Pancreas (tissue), 10 donors: ENCODE results near the gene KCNK6. TPM values are rescaled to one million over a fixed set of nuclear protein-coding genes. Genes with fewer than 3 reads are reported as not detected.

Experiments used
- ATAC-seq, 4 donors: fragments of 200-7000 bp; cut with Tn5 transposase; one replicate each; pipeline versions ENCODE4 v1.8.0 to v1.9.1; 2020; ENCODE audit warnings: mild to moderate bottlenecking in 4 of 4, moderate library complexity in 4 of 4
- DNase-seq, 6 donors: peaks; one replicate each; pipeline ENCODE4 v3.0.0-alpha.2; 2020
- FAIRE-seq: peaks from 2 replicates; lab custom pipeline; 2012; peaks lifted over from hg19 to GRCh38; lab: Jason Lieb, UNC
- H3K27ac ChIP-seq, 4 donors: fragments of 200-600 bp; sonication (generic); 1 replicate in 3 of 4; 2 replicates in 1 of 4; pipeline versions ENCODE4 v1.5.0 to v1.8.0; 2020
- H3K27me3 ChIP-seq, 4 donors: fragments of 200-600 bp; one replicate each; pipeline ENCODE4 v1.8.0; 2021
- H3K36me3 ChIP-seq, 3 donors: fragments of 200-600 bp; sonication (generic) in 1 of 3; one replicate each; pipeline versions ENCODE4 v1.5.0 to v1.8.0; 2020 to 2021
- H3K4me1 ChIP-seq, 3 donors: fragments of 200-600 bp; one replicate each; pipeline ENCODE4 v1.8.0; 2021
- H3K4me3 ChIP-seq, 4 donors: fragments of 200-600 bp; sonication (generic) in 2 of 4; one replicate each; pipeline versions ENCODE4 v1.5.0 to v1.8.0; 2020 to 2021
- H3K9me3 ChIP-seq, 4 donors: fragments of 200-600 bp; one replicate each; pipeline ENCODE4 v1.8.0; 2021
- CTCF ChIP-seq, 4 donors: fragments of 200-600 bp; sonication (generic) in 3 of 4; IDR thresholded peaks; one replicate each; pipeline versions ENCODE4 v1.5.0 to v1.8.0; 2021; ENCODE audit warnings: antibody characterized with exemption in 4 of 4
- WGBS, 2 donors: extraction: QIAGEN DNeasy Blood & Tissue Kit; methylation state at CpG; one replicate each; pipeline ENCODE4 v1.1.7; 2013; 5-methylcytosine and 5-hydroxymethylcytosine counted together
- intact Hi-C, 3 donors: fragments of 100-400 bp; cut with DNase I; formaldehyde crosslinking; loops; one replicate each; pipeline versions ENCODE4 v1.11.1 to v1.14.2; 2022
- polyA plus RNA-seq, 2 donors: library from polyadenylated mRNA; stranded (reverse); fragments of 200-250 nt; gene quantifications; one replicate each; pipeline ENCODE4 v1.2.3, GENCODE V29; 2013
- total RNA-seq, 6 donors: library from RNA; stranded (reverse); fragmentation: NEBNext Ultra II Directional in 4 of 6; extraction: Animal tissue kit (Norgen Biotek cat#: 25700) in 4 of 6; gene quantifications; one replicate each; pipeline versions ENCODE4 v1.2.1 to v1.2.4, GENCODE V29; 2021 to 2023
- donor health status: healthy with polysubstance abuse.
- donor health status: DM: no; HTN: no; CAD: no; lungs with moderate emphysema.
- donor health status: DM: no; HTN: no; CAD: no.
- donor health status: control.
- donor health status: control.
- donor health status: Bipolar disorder and iron deficiency.
- donor health status: DM: yes; HTN: yes; CAD: no.
- donor health status: DM: no; HTN: no; CAD: no.
- donor health status: DM: no; HTN: no; CAD: no.
- donor health status: DM: yes; HTN: yes; CAD: no.

KCNK6 gene
- total and polyA plus RNA-seq, 8 donors = 3.9 to 9.5 (median 6.5) TPM

GRCh38 chr19:38280030-38280921 lies 39.4 kb upstream of the KCNK6 start:
- no peak for ATAC-seq
- intact Hi-C loops = no loop called here
- Histone ChIP-seq H3K36me3 (no peaks in the 10 kb centered on the region), H3K27ac (peak overlapping the region in 2 of 4 donors; percentile 24 to 27), H3K4me1 (peaks cover 23 to 40% (median 28%) of the 10 kb centered on the region in 3 donors), H3K4me3 (no peak overlapping the region), H3K9me3 (no peaks in the 10 kb centered on the region), H3K27me3 (no peaks in the 10 kb centered on the region)
- no peak for TF ChIP-seq CTCF (IDR thresholded peaks at IDR 0.05)
- no peak for DNase-seq
- WGBS, 2 donors = 82 to 85% methylated on average over 17 of the region's 17 CpGs
- no peak for FAIRE-seq

DNA sequence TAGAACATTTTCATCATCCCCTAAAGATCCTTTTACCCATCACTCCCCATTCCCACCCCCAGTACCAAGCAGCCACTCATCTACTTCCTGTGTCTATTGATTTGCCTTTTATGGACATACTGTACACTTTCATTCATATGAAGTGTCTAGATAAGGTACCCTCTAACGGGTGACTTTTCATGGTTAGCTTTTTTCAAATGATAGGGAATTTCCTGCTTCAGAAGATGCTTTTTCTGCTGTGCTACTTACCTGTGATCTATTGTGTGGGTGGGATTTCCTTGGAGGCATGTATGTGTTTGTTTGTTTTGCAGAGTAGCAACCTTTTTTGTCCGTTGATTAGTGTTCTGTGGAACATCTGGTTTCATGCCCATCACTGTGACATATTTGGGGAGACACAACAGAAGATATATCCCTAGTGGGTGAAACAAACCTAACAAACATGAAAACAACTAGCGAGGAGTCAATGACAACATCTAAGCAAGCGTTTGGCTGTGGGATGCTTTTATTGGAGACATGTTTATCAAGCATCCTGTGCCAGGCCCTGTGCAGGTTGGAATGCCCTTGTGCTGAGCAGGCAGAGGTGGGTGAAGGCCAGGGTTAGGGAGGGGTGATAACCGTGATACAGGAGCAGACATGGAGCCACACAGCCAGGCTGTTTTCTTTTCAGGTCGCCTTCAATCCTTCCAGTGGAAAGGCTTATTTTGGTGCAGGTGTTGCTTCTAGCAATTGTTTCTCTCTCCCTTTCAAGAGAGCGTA lies 37.7 kb upstream of the KCNK6 start:
- WGBS, 2 donors = 37 to 49% methylated on average over 7 of the region's 7 CpGs
- H3K4me3 ChIP-seq = no peak overlapping the region
- H3K9me3 ChIP-seq = no peaks in the 10 kb centered on the region
- TF ChIP-seq CTCF (IDR thresholded peaks at IDR 0.05) = no peak
- peak in 2 of 4 donors; percentile 37 to 68 for ATAC-seq
- DNase-seq = no peak
- H3K27ac ChIP-seq = no peak overlapping the region
- intact Hi-C loops = no loop called here
- H3K4me1 ChIP-seq = peaks cover 23 to 36% (median 26%) of the 10 kb centered on the region in 3 donors
- FAIRE-seq = no peak
- H3K27me3 ChIP-seq = no peaks in the 10 kb centered on the region
- no peaks in the 10 kb centered on the region for H3K36me3 ChIP-seq

- FAIRE-seq = no peak
- 86 to 87% methylated on average over 8 of the region's 8 CpGs for WGBS, 2 donors
- Histone ChIP-seq H3K4me1 (peaks cover 13 to 23% (median 14%) of the 10 kb centered on the region in 3 donors), H3K27ac (no peak overlapping the region), H3K9me3 (no peaks in the 10 kb centered on the region), H3K36me3 (peaks cover 0 to 8% (median 0%) of the 10 kb centered on the region in 3 donors), H3K27me3 (no peaks in the 10 kb centered on the region), H3K4me3 (no peak overlapping the region)
- no peak for ATAC-seq
- no peak for DNase-seq
- no peak for TF ChIP-seq CTCF (IDR thresholded peaks at IDR 0.05)
- intact Hi-C loops = no loop called here
Observed at GRCh38 chr19:38283271-38283670, 36.4 kb upstream of the KCNK6 start.

DNA sequence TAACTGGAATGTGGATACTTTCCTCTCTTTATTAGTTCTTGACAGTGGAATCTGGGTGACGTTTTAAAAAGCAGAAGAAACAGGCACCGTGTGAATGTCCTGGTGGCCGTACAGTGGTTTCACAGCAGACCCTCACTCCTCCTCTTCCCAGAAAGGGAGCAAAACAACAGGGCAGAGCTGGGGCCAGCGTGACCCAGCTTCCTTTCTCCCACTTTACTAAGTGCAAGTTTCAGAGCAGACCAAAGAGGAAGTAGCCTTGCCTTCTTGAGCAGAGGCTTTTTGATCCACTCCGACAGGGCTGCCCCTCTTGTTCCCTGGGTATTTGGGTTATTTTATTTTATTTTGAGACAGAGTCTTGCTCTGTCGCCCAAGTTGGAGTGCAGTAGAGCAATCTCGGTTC lies 35.2 kb upstream of the KCNK6 start:
- FAIRE-seq = no peak
- no peak for TF ChIP-seq CTCF (IDR thresholded peaks at IDR 0.05)
- H3K27me3 ChIP-seq = no peaks in the 10 kb centered on the region
- intact Hi-C loops = no loop called here
- WGBS, 2 donors = 83 to 84% methylated on average over 7 of the region's 7 CpGs
- H3K4me1 ChIP-seq = peaks cover 6 to 18% (median 13%) of the 10 kb centered on the region in 3 donors
- no peaks in the 10 kb centered on the region for H3K9me3 ChIP-seq
- DNase-seq = no peak
- no peak overlapping the region for H3K27ac ChIP-seq
- H3K4me3 ChIP-seq = no peak overlapping the region
- H3K36me3 ChIP-seq = peaks cover 0 to 16% (median 0%) of the 10 kb centered on the region in 3 donors
- ATAC-seq = peak in 2 of 4 donors; percentile 46 to 53
